H9 (cell line): ENCODE measurements around the gene TRIM17. TPM values are rescaled to one million over a fixed set of nuclear protein-coding genes. Genes with fewer than 3 reads are reported as not detected.

Experiments
- DNase-seq: peaks from one replicate; pipeline ENCODE4 v3.0.0-alpha.2; 2017
- H2AFZ ChIP-seq: one replicate; pipeline ENCODE4 v1.6.1; 2013; ENCODE audit warnings: mild to moderate bottlenecking, low read length, control low read depth, moderate library complexity
- H2AK5ac ChIP-seq: 2 replicates; pipeline ENCODE4 v1.6.1; 2013; ENCODE audit warnings: low read length, control low read depth, mixed read lengths; ENCODE audit not compliant: insufficient read length
- H2BK120ac ChIP-seq: one replicate; pipeline ENCODE4 v1.6.1; 2013; ENCODE audit warnings: low read depth, mild to moderate bottlenecking, low read length, control low read depth, inconsistent platforms; ENCODE audit not compliant: poor library complexity, severe bottlenecking
- H2BK12ac ChIP-seq: 2 replicates; pipeline ENCODE4 v1.6.1; 2013; ENCODE audit warnings: low read length, control low read depth, mixed read lengths, low read depth; ENCODE audit not compliant: insufficient read length
- H2BK15ac ChIP-seq: 2 replicates; pipeline ENCODE4 v1.6.1; 2013; ENCODE audit warnings: low read depth, low read length, control low read depth
- H2BK20ac ChIP-seq: one replicate; pipeline ENCODE4 v1.6.1; 2013; ENCODE audit warnings: low read depth, mild to moderate bottlenecking, low read length, control low read depth, inconsistent platforms; ENCODE audit not compliant: poor library complexity, severe bottlenecking
- H2BK5ac ChIP-seq: 2 replicates; pipeline ENCODE4 v1.6.1; 2013; ENCODE audit warnings: low read length, control low read depth, mixed read lengths; ENCODE audit not compliant: insufficient read length
- H3K14ac ChIP-seq: 2 replicates; pipeline ENCODE4 v1.6.1; 2013; ENCODE audit warnings: low read length, control low read depth; ENCODE audit not compliant: insufficient read depth
- H3K18ac ChIP-seq: 2 replicates; pipeline ENCODE4 v1.6.1; 2013; ENCODE audit warnings: low read depth, mild to moderate bottlenecking, mixed read lengths, low read length, control low read depth; ENCODE audit not compliant: insufficient read length
- H3K23ac ChIP-seq: 2 replicates; pipeline ENCODE4 v1.6.1; 2013; ENCODE audit warnings: low read length, control low read depth, mixed read lengths, low read depth; ENCODE audit not compliant: insufficient read length
- H3K23me2 ChIP-seq: 2 replicates; pipeline ENCODE4 v1.6.1; 2013; ENCODE audit warnings: low read depth, mild to moderate bottlenecking, mixed read lengths, low read length, control low read depth; ENCODE audit not compliant: insufficient read length, poor library complexity, severe bottlenecking
- H3K27ac ChIP-seq: 2 replicates; pipeline ENCODE4 v1.5.1; 2013; ENCODE audit warnings: low read length, control low read depth, mixed read lengths, low read depth; ENCODE audit not compliant: insufficient read length
- H3K27me3 ChIP-seq: 2 replicates; pipeline ENCODE4 v1.6.1; 2013; ENCODE audit warnings: low read length, control low read depth, inconsistent platforms; ENCODE audit not compliant: insufficient read depth
- H3K4ac ChIP-seq: 2 replicates; pipeline ENCODE4 v1.6.1; 2013; ENCODE audit warnings: low read depth, mild to moderate bottlenecking, control low read depth, inconsistent platforms, low read length, moderate library complexity
- H3K4me1 ChIP-seq: 2 replicates; pipeline ENCODE4 v1.6.1; 2013; ENCODE audit warnings: low read length, control low read depth, inconsistent platforms; ENCODE audit not compliant: insufficient read depth
- H3K4me2 ChIP-seq: 2 replicates; pipeline ENCODE4 v1.6.1; 2013; ENCODE audit warnings: low read length, control low read depth, mixed read lengths; ENCODE audit not compliant: insufficient read length, insufficient read depth
- H3K56ac ChIP-seq: 2 replicates; pipeline ENCODE4 v1.6.1; 2013; ENCODE audit warnings: low read depth, mild to moderate bottlenecking, mixed read lengths, low read length, control low read depth; ENCODE audit not compliant: insufficient read length
- H3K79me1 ChIP-seq: 2 replicates; pipeline ENCODE4 v1.6.1; 2013; ENCODE audit warnings: low read depth, mild to moderate bottlenecking, moderate library complexity, low read length, control low read depth, inconsistent platforms; ENCODE audit not compliant: insufficient read depth, poor library complexity, severe bottlenecking
- H3K79me2 ChIP-seq: 2 replicates; pipeline ENCODE4 v1.6.1; 2013; ENCODE audit warnings: low read length, control low read depth, inconsistent platforms; ENCODE audit not compliant: insufficient read depth
- H3K9ac ChIP-seq: 2 replicates; pipeline ENCODE4 v1.6.1; 2013; ENCODE audit warnings: low read length, control low read depth, mixed read lengths; ENCODE audit not compliant: insufficient read length; ENCODE audit errors: extremely low read depth
- H3K9me3 ChIP-seq: one replicate; pipeline ENCODE4 v1.6.1; 2013; ENCODE audit warnings: low read depth, low read length, inconsistent platforms; ENCODE audit not compliant: control insufficient read depth
- H3T11ph ChIP-seq: one replicate; pipeline ENCODE4 v1.6.1; 2013; ENCODE audit warnings: mild to moderate bottlenecking, low read length, control low read depth, inconsistent platforms
- H4K20me1 ChIP-seq: one replicate; pipeline ENCODE4 v1.6.1; 2013; ENCODE audit not compliant: control insufficient read depth, insufficient read length, insufficient read depth
- H4K5ac ChIP-seq: 2 replicates; pipeline ENCODE4 v1.6.1; 2013; ENCODE audit warnings: low read depth, mild to moderate bottlenecking, mixed read lengths, low read length, control low read depth; ENCODE audit not compliant: insufficient read length
- H4K8ac ChIP-seq: replicated peaks from 2 replicates; pipeline ENCODE4 v1.6.1; 2013; ENCODE audit warnings: low read length, control low read depth, mixed read lengths, low read depth; ENCODE audit not compliant: insufficient read length
- H4K91ac ChIP-seq: 2 replicates; pipeline ENCODE4 v1.6.1; 2013; ENCODE audit warnings: low read depth, mild to moderate bottlenecking, moderate library complexity, mixed read lengths, low read length, control low read depth; ENCODE audit not compliant: insufficient read length
- H3K27ac Mint-ChIP-seq, 3 experiments: 2 replicates in 2 of 3; 3 replicates in 1 of 3; pipeline ENCODE4 v1.8.0; 2020 to 2021; ENCODE audit warnings: mixed read lengths in 3 of 3, mild to moderate bottlenecking in 1 of 3, moderate library complexity in 1 of 3
- H3K27me3 Mint-ChIP-seq: 2 replicates; pipeline ENCODE4 v1.8.0; 2021; ENCODE audit warnings: low read depth, mild to moderate bottlenecking, moderate library complexity, mixed read lengths
- H3K36me3 Mint-ChIP-seq, 3 experiments: 2 replicates in 2 of 3; 3 replicates in 1 of 3; pipeline ENCODE4 v1.8.0; 2020 to 2021; ENCODE audit warnings: low read depth in 3 of 3, mixed read lengths in 3 of 3; ENCODE audit not compliant: insufficient read depth in 1 of 3
- H3K4me1 Mint-ChIP-seq, 2 experiments: 2 replicates each; pipeline ENCODE4 v1.8.0; 2020; ENCODE audit warnings: mixed read lengths in 2 of 2
- H3K4me3 Mint-ChIP-seq, 2 experiments: 2 replicates in 1 of 2; 3 replicates in 1 of 2; pipeline ENCODE4 v1.8.0; 2020 to 2021; ENCODE audit warnings: mild to moderate bottlenecking in 2 of 2, mixed read lengths in 2 of 2, moderate library complexity in 1 of 2
- H3K9me3 Mint-ChIP-seq, 2 experiments: 2 replicates in 1 of 2; 3 replicates in 1 of 2; pipeline ENCODE4 v1.8.0; 2020; ENCODE audit warnings: mild to moderate bottlenecking in 2 of 2, mixed read lengths in 2 of 2, moderate library complexity in 1 of 2
- CTCF ChIP-seq: fragments of 200-600 bp; sonication (generic); conservative IDR thresholded peaks from 3 replicates; pipeline ENCODE4 v1.8.0; 2021; ENCODE audit warnings: antibody characterized with exemption, mild to moderate bottlenecking
- WGBS: extraction: QIAGEN DNeasy Blood & Tissue Kit; methylation state at CpG from one replicate; pipeline ENCODE4 v1.1.7; 2013; ENCODE audit warnings: missing lambda C conversion rate, low lambda C conversion rate, mixed read lengths; ENCODE audit not compliant: insufficient read length; ENCODE audit errors: extremely low coverage; 5-methylcytosine and 5-hydroxymethylcytosine counted together
- total RNA-seq: library from RNA; stranded (reverse); gene quantifications from 2 replicates; pipeline ENCODE4 v1.2.1, GENCODE V29; 2021

The TRIM17 gene
- total RNA-seq, 1 experiment from 2014 or later, result 2.8 TPM

GRCh38 chr1:228393811-228394570, 22.7 kb downstream of the TRIM17 start:
- H2AK5ac ChIP-seq, result no peak overlapping the region
- H3K4me1 Mint-ChIP-seq, result no peaks in the 10 kb centered on the region
- peaks cover 16 to 50% (median 40%) of the 10 kb centered on the region in 3 experiments for H3K36me3 Mint-ChIP-seq
- H3K79me1 ChIP-seq, result no peaks in the 10 kb centered on the region
- no peaks in the 10 kb centered on the region for H3K27me3 ChIP-seq
- H3K4ac ChIP-seq, result no peak overlapping the region
- WGBS, result no CpG with 5 or more reads among the region's 9 CpGs
- no peak overlapping the region for H3K27ac ChIP-seq
- no peak overlapping the region for H4K5ac ChIP-seq
- H2BK20ac ChIP-seq, result no peak overlapping the region
- no peak overlapping the region for H3K23ac ChIP-seq
- H2AFZ ChIP-seq, result no peak overlapping the region
- H2BK5ac ChIP-seq, result no peak overlapping the region
- no peaks in the 10 kb centered on the region for H3K9me3 Mint-ChIP-seq
- H3K4me1 ChIP-seq, result no peaks in the 10 kb centered on the region
- no peak overlapping the region for H3K4me3 Mint-ChIP-seq
- no peak overlapping the region; the same call in 1 of the 2 replicates for H3K14ac ChIP-seq
- no peak overlapping the region for H2BK12ac ChIP-seq
- no peak overlapping the region for H2BK120ac ChIP-seq
- no peaks in the 10 kb centered on the region for H3K79me2 ChIP-seq
- no peak for DNase-seq
- no peaks in the 10 kb centered on the region for H3K23me2 ChIP-seq
- H3T11ph ChIP-seq, result no peak overlapping the region
- H3K18ac ChIP-seq, result no peak overlapping the region
- TF ChIP-seq CTCF, result no peak
- H4K8ac ChIP-seq, result no peak overlapping the region
- H4K20me1 ChIP-seq, result no peaks in the 10 kb centered on the region
- H3K4me2 ChIP-seq, result no peak overlapping the region
- no peaks in the 10 kb centered on the region for H3K9me3 ChIP-seq
- H3K56ac ChIP-seq, result no peak overlapping the region
- H3K9ac ChIP-seq, result no peak overlapping the region
- no peak overlapping the region for H4K91ac ChIP-seq
- H2BK15ac ChIP-seq, result no peak overlapping the region
- H3K27me3 Mint-ChIP-seq, result peaks cover 3% of the 10 kb centered on the region
- H3K27ac Mint-ChIP-seq, result 0 out of 7 replicates have a peak overlapping the region, but pooled peaks of 1 of the 3 experiments have one; percentile 45
